Lower leg skin (tissue), 4 donors: ENCODE data around the gene HP1BP3. TPM values are rescaled to one million over a fixed set of nuclear protein-coding genes. Genes with fewer than 3 reads are reported as not detected.
A peak's percentile ranks its signal among the peaks of the same experiment; 100 is the strongest.

Experiments used
- DNase-seq, 2 donors: peaks; one replicate each; pipeline ENCODE4 v3.0.0-alpha.2; 2019; ENCODE audit warnings: low spot score in 2 of 2
- H3K4me3 ChIP-seq: fragments of 200-600 bp; sonication (generic); 2 replicates; pipeline ENCODE4 v1.5.1; 2017; ENCODE audit warnings: mild to moderate bottlenecking, low read depth; ENCODE audit not compliant: poor library complexity, severe bottlenecking
- CTCF ChIP-seq, 3 donors: fragments of 450-650 bp; IDR thresholded peaks; one replicate each; pipeline ENCODE4 v1.5.1; 2016; ENCODE audit warnings: antibody characterized with exemption in 3 of 3, mild to moderate bottlenecking in 3 of 3, moderate library complexity in 2 of 3
- POLR2A ChIP-seq, 2 donors: fragments of 450-650 bp; IDR thresholded peaks; one replicate each; pipeline ENCODE4 v1.6.1; 2016 to 2017; ENCODE audit warnings: antibody characterized with exemption in 2 of 2, mild to moderate bottlenecking in 1 of 2, moderate library complexity in 1 of 2
- WGBS, 2 donors: methylation state at CpG; one replicate each; pipeline ENCODE4 v1.1.5; 2018; 5-methylcytosine and 5-hydroxymethylcytosine counted together
- intact Hi-C: fragments of 100-400 bp; cut with DNase I; formaldehyde crosslinking; loops from one replicate; pipeline ENCODE4 v1.15.0; 2023; ENCODE audit warnings: low total_unique reads
- total RNA-seq, 4 donors: library from RNA; depleted of rRNA; stranded (reverse); fragments of >200 nt; gene quantifications; one replicate each; pipeline ENCODE4 v1.1.0, GENCODE V29; 2016

The HP1BP3 gene
- total RNA-seq, 4 donors from 2014 or later = 154 to 242 (median 190) TPM

DNA sequence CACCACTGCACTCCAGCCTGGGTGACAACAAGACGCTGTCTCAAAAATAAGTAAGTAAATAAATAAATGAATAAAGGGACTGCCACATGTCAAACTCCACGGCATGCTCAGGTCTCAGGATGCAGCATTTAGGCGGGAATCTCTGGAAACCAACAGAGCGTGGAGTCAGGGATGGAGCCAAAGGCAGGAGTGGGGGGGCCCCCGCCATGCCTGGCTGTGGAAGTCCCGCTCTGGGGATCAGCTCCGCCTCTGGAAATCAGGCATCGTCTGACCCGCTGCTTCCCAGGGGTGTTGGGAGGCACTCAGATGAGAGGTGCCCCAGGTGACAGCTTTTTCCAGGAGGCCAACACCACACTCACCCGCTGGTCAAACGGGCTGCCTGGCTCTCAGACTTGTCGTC, 89.5 kb downstream of the HP1BP3 start:
- no peak for TF ChIP-seq CTCF (IDR thresholded peaks at IDR 0.05)
- TF ChIP-seq POLR2A (IDR thresholded peaks at IDR 0.05) = no peak
- WGBS, 2 donors = 76 to 82% methylated on average over 11 to 12 of the region's 12 CpGs
- H3K4me3 ChIP-seq = no peak overlapping the region
- no peak for DNase-seq
- intact Hi-C loops = loop anchor here (10.0 kb wide), 1 partner anchor 497 kb away; no protein-coding TSS in a partner anchor

DNA sequence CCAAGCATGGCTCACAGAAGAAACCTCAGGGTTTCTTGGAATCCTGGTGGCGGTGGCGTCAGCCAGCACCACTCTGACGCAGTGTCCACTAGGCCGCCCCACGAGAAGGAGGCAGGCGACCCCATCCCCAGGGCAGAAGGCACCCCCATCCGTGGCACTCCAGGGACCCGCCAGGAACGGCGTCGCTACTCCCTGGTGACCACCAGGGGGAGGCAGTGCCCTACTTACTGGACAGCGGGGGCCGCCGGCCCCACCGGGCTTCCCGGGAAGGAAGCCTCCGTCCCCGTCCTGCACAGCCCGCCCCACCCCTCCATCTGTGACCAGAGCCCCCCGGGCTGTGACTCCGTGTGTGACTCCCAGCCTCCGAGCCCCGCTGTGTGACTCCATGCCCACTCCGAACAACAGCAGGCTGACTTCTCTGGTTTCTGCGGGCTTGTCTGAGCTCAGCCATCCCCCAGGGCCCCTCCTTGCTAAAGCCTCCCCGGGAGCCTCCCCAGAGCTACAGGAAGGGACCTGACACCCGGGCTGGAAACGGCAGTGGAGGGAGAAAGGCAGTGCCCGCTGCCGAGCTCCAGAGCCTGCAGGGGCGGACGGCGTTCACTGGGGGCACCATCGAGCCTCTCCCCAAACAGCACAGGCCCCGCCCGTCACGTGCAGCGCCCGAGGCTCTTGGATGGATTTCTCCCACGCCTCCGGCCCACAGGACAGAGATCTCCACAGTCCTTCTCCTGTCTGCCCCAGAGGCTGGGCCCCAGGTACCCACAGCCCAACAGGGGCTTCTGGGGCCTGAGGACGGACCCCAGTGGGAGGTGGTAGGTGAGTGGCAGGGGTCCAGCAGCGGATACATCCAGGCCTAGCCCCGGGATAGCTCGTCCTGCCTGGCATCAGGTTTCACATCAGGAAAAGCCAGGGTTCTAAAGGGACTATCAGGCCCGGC, 90.4 kb downstream of the HP1BP3 start:
- DNase-seq = peak; percentile 85 to 98
- peak overlapping the region; percentile 35 for H3K4me3 ChIP-seq
- TF ChIP-seq CTCF (IDR thresholded peaks at IDR 0.05) (peak in 2 of 3 donors; percentile 5 to 51), POLR2A (IDR thresholded peaks at IDR 0.05) (no peak)
- 2% methylated on average over 22 to 40 of the region's 46 CpGs for WGBS, 2 donors
- intact Hi-C loops = loop anchor here (10.0 kb wide), 1 partner anchor 498 kb away; no protein-coding TSS in a partner anchor

- TF ChIP-seq CTCF (IDR thresholded peaks at IDR 0.05) (no peak), POLR2A (IDR thresholded peaks at IDR 0.05) (no peak)
- 78 to 82% methylated on average over 10 of the region's 10 CpGs for WGBS, 2 donors
- no peak overlapping the region for H3K4me3 ChIP-seq
- intact Hi-C loops = loop anchor here (10.0 kb wide), 1 partner anchor 499 kb away; no protein-coding TSS in a partner anchor
- no peak for DNase-seq
These were observed 91.6 kb downstream of the HP1BP3 start for GRCh38 chr1:20695515-20695914.

GRCh38 chr1:20693623-20694022, 93.5 kb downstream of the HP1BP3 start:
- 85% methylated on average over 2 of the region's 2 CpGs for WGBS, 2 donors
- TF ChIP-seq POLR2A (IDR thresholded peaks at IDR 0.05) (no peak), CTCF (IDR thresholded peaks at IDR 0.05) (no peak)
- intact Hi-C loops = loop anchor here (10.0 kb wide), 1 partner anchor 501 kb away; no protein-coding TSS in a partner anchor
- DNase-seq = no peak
- no peak overlapping the region for H3K4me3 ChIP-seq

Other genes starting within 250 kb of the HP1BP3 start
- under 1 TPM in 2 of 4 donors, not detected in 2; 0.15 to 0.62 TPM for gene FAM43B, start 234.7 kb downstream of the HP1BP3 start, total RNA-seq
- 10 to 100 TPM in 3 of 4 donors, 1 to 10 TPM in 1; 5.3 to 24.1 (median 18.5) TPM for gene CDA, start 198.2 kb downstream of the HP1BP3 start, total RNA-seq
- 100 to 1,000 TPM; 149 to 173 (median 161) TPM for gene PINK1, start 153.8 kb downstream of the HP1BP3 start, total RNA-seq
- gene DDOST, start 125.9 kb downstream of the HP1BP3 start, total RNA-seq = 100 to 1,000 TPM in 2 of 4 donors, 10 to 100 TPM in 2; 72.4 to 146 (median 113) TPM
- gene KIF17, start 69.3 kb downstream of the HP1BP3 start, total RNA-seq = 1 to 10 TPM in 3 of 4 donors, under 1 TPM in 1; 0.30 to 5.7 (median 2.2) TPM
- 1 to 10 TPM in 1 of 4 donors, under 1 TPM in 3; 0.11 to 1.0 (median 0.18) TPM for gene SH2D5, start 54.6 kb downstream of the HP1BP3 start, total RNA-seq